OCI-LY7 (cell line): ENCODE data around the gene KMO.

Experiments used
- EZH2phosphoT487 ChIP-seq: fragments of 200-600 bp; sonication (generic); IDR thresholded peaks from 2 replicates; pipeline ENCODE4 v1.6.1; 2018; ENCODE audit warnings: low read depth, borderline replicate concordance, mild to moderate bottlenecking, mixed run types, antibody characterized with exemption, low read length, moderate library complexity, mixed read lengths
- TF ChIP-seq, protein P1 (sequence below): fragments of 200-600 bp; sonication (generic); conservative IDR thresholded peaks from 2 replicates; pipeline ENCODE4 v1.5.1; 2014; ENCODE audit warnings: mild to moderate bottlenecking, antibody characterized with exemption, low read length, moderate library complexity, mixed read lengths

DNA sequence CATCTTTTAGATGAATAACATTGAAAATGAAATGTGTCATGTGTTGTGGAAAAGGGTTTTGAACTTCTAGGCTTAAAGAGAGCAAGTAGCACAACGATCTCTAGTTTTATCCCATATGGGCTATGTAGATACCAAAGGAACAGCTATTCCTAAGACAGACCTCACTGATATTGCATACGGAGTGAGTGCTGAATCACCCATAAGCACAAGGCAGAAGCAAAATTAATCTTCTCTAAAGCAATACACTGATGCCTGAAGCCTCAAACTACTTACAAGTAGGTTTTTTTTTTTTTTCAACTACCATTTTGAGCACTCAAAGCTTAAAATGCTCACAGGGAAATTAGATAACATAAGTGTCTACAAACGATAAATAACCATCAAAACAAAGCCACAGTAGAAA is 5.0 kb upstream of the KMO start:
- TF ChIP-seq, protein P1, sequence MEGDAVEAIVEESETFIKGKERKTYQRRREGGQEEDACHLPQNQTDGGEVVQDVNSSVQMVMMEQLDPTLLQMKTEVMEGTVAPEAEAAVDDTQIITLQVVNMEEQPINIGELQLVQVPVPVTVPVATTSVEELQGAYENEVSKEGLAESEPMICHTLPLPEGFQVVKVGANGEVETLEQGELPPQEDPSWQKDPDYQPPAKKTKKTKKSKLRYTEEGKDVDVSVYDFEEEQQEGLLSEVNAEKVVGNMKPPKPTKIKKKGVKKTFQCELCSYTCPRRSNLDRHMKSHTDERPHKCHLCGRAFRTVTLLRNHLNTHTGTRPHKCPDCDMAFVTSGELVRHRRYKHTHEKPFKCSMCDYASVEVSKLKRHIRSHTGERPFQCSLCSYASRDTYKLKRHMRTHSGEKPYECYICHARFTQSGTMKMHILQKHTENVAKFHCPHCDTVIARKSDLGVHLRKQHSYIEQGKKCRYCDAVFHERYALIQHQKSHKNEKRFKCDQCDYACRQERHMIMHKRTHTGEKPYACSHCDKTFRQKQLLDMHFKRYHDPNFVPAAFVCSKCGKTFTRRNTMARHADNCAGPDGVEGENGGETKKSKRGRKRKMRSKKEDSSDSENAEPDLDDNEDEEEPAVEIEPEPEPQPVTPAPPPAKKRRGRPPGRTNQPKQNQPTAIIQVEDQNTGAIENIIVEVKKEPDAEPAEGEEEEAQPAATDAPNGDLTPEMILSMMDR: no peak
- TF ChIP-seq EZH2phosphoT487: no peak
